ENCODE measurements around the gene FILIP1L.

Gene FILIP1L

DNA sequence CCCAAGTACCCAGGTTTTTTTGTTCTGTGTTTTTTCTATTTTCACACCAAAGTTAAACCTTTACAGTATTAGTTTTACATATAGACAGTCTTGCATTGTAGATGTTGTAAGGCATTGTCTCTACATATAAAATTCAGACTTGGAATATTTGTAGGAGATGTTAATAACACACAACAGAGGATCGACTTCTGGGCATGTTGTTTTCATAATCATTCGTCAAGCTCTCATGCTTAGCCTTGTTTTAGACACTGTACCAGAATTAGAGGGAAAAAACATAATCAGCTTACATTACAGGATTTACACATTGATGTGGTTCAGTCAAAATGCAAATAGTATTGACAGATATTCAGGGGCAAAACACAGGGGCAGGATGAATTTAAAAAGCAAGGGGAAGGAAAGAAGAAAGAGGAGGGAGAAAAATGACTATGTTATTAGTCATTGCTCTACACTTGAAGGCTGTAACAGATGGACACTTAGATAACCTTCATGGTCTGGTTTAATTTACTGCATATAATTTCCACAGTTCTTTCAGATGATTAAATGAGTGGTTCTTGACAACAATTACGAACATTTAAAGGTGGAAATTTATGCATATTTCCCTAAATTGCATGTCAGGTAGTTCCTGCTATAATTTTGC is 289.2 kb downstream of the FILIP1L start:
- DNase-seq, result no peak

DNA sequence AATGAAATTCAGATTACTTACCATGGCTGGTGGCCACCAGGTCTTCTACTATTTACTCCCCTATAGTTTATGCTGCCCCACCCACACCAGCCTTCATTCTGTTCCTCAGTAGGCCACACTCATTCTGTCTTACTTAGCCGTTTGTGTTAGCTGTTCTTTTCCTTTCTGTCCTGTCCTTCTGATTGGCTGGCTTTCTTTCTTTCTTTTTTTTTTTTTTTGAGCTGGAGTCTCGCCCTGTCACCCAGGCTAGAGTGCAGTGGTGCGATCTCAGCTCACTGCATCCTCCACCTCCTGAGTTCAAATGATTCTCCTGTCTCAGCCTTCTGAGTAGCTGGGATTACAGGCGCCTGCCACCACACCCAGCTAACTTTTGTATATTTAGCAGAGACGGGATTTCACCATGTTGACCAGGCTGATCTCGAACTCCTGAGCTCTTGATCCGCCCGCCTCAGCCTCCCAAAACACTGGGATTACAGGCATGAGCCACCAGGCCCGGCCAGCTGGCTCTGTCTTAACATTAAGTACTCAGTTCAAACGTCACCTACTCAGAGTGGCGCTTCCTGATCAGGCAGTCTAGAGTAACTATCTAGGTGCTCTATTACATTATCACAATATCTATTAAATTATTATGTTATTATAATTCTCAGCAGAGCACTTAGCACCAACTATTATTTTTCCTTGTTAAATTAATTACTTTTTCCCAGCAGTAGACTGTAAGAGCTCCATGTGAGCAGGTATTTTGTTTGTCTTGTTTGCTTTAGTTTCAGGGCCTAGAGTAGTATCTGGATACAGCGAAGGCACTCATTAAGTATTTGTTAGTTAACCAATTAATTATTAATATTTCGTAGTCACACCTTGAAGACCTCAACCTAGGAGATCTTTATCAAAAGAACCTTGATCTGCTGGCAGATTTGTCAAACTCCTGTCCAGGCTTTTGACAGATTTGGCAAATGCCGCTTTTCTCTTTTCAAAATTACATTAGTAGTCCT is 290.3 kb downstream of the FILIP1L start:
- no peak for DNase-seq

DNA sequence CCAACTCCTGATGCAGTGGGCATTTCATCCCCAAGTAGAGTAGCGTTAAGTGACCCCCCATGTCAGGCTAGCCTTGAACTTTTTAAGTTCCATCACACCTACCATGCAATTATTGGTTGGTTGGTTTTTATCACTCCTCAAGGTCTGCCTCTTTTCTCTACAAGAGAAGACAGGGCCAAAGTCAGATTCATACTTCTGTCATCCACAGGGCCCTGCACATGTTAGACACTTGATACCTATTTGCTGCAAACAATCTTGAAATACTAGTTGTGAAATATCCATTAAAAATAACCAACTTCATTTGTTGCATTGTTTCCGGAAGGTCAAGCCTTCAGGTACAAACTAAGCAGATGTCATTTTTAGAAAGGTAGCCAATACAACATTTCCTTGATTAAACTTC is 295.5 kb downstream of the FILIP1L start:
- DNase-seq, result no peak

DNA sequence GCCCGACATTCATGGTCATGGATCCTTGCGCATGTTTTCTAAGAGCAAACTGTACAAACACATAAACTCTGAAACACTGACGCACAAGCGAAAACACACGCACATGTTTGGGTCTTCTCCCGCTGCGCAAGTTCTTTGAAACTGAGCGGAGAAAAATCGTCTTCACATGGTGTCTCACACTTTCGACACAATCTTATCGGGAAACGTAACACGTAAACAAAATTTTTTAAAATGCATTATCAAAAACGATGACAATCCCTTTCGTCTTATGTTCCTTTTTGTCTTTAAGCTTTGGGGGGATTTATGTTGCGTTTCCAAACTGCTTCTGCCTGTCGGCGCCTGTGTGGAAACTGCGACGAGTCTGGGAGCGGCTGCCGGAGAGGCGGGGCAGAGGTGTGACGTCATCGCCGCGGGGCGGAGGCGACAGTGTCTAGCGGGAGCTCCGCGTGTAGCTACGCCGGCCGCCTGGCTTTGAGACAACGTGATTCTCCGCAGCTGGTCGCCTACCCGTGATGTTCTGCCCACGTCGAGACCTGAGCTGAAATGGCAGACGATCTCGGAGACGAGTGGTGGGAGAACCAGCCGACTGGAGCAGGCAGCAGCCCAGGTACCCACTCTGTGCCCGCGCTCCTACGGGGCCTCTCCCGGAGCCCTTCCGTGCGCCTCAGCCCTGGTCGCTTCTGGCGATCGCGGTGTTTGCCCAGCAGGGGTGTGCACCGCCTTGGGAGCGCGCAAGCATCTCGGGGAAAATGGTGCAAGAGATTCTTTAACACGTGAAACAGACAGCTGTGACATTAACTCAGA is 296.7 kb downstream of the FILIP1L start, which contains the start of gene CMSS1:
Gene CMSS1, plus strand, starts transcription at position 426 of the 804 bp plus-strand sequence.
- DNase-seq, result peak; percentile 92 to 93

DNA sequence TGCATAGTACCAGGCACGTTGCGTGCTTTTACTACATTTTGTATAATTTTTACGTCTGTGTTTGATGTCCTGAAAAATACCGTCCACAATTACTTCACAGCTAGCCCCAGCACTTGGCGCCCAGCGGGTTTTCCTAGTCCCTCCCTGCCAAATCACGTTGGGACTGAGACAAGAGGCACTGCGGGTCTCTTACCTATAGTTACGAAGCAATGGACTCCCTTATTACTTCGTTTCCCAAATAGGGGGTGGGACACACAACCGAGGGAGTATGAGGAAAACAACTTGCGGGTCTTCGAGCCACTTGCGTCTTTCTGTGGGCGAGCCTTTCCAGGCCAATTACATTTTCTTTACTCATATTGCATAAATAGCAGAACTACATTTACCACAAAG is 297.3 kb downstream of the FILIP1L start:
- no peak for DNase-seq

DNA sequence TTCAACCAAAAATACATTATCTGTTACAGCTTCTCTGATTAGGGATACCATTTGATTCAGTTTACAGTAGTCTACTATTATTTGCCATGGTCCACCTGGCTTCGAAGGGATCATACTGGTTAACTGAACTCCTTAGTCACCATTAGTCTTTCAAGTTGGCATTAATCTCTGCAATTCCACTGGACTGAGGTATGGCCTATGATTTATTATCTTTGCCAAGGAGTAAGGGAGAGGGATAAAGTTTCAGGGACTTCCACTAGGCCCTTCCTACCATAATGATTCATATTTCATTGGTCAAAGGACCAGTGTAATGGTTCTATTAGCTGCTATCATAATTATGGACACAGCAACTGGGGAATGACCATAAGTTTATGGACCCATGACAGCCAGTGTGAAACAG is 303.9 kb downstream of the FILIP1L start:
- no peak for DNase-seq

- no peak for DNase-seq
Measured at GRCh38 chr3:99809565-99809964, 304.7 kb downstream of the FILIP1L start.

DNA sequence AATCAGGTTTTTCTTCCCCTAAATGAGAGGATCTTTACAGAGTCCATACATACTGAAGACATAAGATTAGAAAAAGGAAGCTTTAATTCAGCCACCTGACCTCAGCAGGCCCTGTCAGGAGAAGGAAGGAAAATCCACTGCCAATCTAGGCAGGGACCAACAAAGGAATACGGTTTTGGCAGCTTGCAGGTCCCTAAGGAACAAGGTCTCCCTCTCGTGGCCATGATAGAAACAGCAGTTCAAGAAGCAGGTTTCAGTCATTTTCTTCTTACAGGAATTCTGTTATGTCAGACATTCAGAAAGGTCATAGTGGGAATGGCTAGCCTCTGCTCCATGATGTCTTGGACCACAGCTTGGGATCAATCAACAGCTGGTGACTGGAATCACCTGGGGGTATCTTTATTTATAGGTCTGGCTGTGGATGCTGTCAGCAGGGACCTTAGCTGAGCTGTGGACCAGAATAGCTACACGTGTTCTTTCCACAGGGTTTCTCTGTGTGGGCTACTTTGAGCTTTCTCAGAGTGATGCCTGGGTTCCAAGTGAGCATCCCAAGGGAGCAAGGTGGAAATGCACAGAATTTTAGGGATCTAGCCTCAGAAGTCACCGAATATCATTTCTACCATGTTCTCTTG is 306.0 kb downstream of the FILIP1L start:
- peak; percentile 48 to 76 for DNase-seq

DNA sequence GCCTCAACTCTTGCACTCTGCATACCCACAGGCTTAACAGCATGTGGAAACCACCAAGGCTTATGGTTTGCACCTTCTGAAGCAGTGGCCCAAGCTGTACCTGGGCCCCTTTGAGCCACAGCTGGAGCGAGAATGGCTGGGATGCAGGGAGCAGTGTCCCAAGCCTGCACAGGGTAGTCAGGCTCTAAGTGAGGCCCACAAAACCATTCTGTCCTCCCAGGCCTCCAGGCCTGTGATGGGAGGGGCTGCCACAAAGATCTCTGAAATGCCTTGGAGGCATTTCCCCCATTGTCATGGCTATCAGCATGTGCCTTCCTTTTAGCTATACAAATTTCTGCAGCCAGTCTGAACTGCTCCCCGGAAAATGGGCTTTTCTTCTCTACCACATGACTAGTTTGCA is 309.1 kb downstream of the FILIP1L start:
- no peak for DNase-seq

- DNase-seq, result no peak
Measured at GRCh38 chr3:99803297-99803696, 311.0 kb downstream of the FILIP1L start.

GRCh38 chr3:99799422-99799821 is 314.9 kb downstream of the FILIP1L start:
- DNase-seq, result no peak

DNA sequence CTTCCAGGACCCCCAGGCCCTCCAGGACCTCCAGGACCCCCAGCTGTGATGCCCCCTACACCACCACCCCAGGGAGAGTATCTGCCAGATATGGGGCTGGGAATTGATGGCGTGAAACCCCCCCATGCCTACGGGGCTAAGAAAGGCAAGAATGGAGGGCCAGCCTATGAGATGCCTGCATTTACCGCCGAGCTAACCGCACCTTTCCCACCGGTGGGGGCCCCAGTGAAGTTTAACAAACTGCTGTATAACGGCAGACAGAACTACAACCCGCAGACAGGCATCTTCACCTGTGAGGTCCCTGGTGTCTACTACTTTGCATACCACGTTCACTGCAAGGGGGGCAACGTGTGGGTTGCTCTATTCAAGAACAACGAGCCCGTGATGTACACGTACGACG is 318.7 kb downstream of the FILIP1L start:
- DNase-seq, result no peak

GRCh38 chr3:99794485-99794884 is 319.8 kb downstream of the FILIP1L start:
- DNase-seq, result no peak

- DNase-seq, result peak; percentile 78 to 79
Measured at GRCh38 chr3:99789011-99789721, 325.1 kb downstream of the FILIP1L start.

Data from Kasumi-1 (cell line).